CD4-positive, alpha-beta T cell treated with Interleukin-4 for 4 hours (primary cell): ENCODE data around the gene ATP10A.

ENCODE experiments used
- DNase-seq: peaks from one replicate; pipeline ENCODE4 v3.0.0-alpha.2; 2020

Gene ATP10A

GRCh38 chr15:25633862-25634261 is 229.3 kb downstream of the ATP10A start:
- DNase-seq = no peak

- no peak for DNase-seq
These were observed 231.2 kb downstream of the ATP10A start for GRCh38 chr15:25631971-25632370.
